GM13977 (cell line): Measurements from ENCODE around the gene PXDC1.

Experiments
- DNase-seq: peaks from one replicate; pipeline ENCODE4 v3.0.0; 2012; ENCODE audit warnings: low spot score
- in situ Hi-C: fragments of 300-500 bp; cut with MboI; formaldehyde crosslinking; loops from one replicate; pipeline ENCODE4 v1.12.0; 2022; ENCODE audit warnings: low sequenced_read_pairs, low pct_unique_long_range_greater_than_20kb, mixed read lengths, inconsistent platforms; ENCODE audit not compliant: unreplicated experiment
- TF ChIP-seq, protein P1 (sequence below): IDR thresholded peaks from 2 replicates; pipeline ENCODE4 v1.5.1; 2012; ENCODE audit warnings: mild to moderate bottlenecking, control low read depth; ENCODE audit not compliant: insufficient read depth; ENCODE audit errors: extremely low read depth, missing control alignments

The PXDC1 gene

GRCh38 chr6:3719462-3720308, 31.8 kb downstream of the PXDC1 start:
- DNase-seq, result no peak
- in situ Hi-C loops, result no loop called here
- TF ChIP-seq, protein P1, sequence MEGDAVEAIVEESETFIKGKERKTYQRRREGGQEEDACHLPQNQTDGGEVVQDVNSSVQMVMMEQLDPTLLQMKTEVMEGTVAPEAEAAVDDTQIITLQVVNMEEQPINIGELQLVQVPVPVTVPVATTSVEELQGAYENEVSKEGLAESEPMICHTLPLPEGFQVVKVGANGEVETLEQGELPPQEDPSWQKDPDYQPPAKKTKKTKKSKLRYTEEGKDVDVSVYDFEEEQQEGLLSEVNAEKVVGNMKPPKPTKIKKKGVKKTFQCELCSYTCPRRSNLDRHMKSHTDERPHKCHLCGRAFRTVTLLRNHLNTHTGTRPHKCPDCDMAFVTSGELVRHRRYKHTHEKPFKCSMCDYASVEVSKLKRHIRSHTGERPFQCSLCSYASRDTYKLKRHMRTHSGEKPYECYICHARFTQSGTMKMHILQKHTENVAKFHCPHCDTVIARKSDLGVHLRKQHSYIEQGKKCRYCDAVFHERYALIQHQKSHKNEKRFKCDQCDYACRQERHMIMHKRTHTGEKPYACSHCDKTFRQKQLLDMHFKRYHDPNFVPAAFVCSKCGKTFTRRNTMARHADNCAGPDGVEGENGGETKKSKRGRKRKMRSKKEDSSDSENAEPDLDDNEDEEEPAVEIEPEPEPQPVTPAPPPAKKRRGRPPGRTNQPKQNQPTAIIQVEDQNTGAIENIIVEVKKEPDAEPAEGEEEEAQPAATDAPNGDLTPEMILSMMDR, result no peak

- no peak for DNase-seq
- TF ChIP-seq, protein P1, result no peak
- in situ Hi-C loops, result no loop called here
Measured at GRCh38 chr6:3718407-3718806, 33.1 kb downstream of the PXDC1 start.

- in situ Hi-C loops, result no loop called here
- DNase-seq, result no peak
- TF ChIP-seq, protein P1, result no peak
Measured at GRCh38 chr6:3715285-3715684, 36.2 kb downstream of the PXDC1 start.

DNA sequence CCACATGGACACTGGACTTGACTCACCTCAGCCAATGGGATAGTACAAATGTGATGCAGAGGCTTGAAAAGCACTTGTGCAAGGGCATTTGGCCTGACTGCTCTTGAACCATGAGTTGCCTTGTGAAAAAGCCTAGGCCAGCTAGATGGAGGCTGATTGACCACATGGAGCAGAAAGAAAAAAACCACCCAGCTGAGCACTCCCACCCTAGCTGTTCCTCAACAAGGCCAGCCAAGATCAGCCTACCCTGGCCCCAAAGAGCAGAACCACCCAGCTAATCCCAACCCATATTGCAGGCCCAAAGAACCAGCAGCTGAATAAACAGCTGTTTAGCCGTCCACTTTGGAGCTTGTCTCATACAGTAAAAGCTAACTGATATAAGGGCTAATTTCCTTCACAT, 36.7 kb downstream of the PXDC1 start:
- no peak for DNase-seq
- in situ Hi-C loops, result no loop called here
- TF ChIP-seq, protein P1, result no peak

GRCh38 chr6:3714111-3714510, 37.4 kb downstream of the PXDC1 start:
- no peak for DNase-seq
- TF ChIP-seq, protein P1, result no peak
- in situ Hi-C loops, result no loop called here

GRCh38 chr6:3712827-3713665, 38.5 kb downstream of the PXDC1 start:
- TF ChIP-seq, protein P1, result no peak
- DNase-seq, result no peak
- in situ Hi-C loops, result no loop called here
